ENCODE data around the gene MRFAP1L1. TPM values are rescaled to one million over a fixed set of nuclear protein-coding genes. Genes with fewer than 3 reads are reported as not detected.

The MRFAP1L1 gene
- total and polyA plus RNA-seq, 9 of the 15 experiments (the other 6 are each of a cell fraction or from before 2014, with no cell fraction given), result 37.6 to 111 (median 83.8) TPM

GRCh38 chr4:6695660-6696610 is 13.7 kb downstream of the MRFAP1L1 start (continued):
- no peak for TF ChIP-seq RERE (CRISPR knock-in tag; IDR thresholded peaks at IDR 0.05; ENCODE audit: borderline replicate concordance)
- TF ChIP-seq NFRKB (IDR thresholded peaks at IDR 0.05; ENCODE audit: low read depth), result no peak
- TF ChIP-seq MGA (IDR thresholded peaks at IDR 0.05), result 0 out of 2 replicates have a peak, but pooled peaks have one; percentile 30
- no peak for TF ChIP-seq MBD1 (CRISPR knock-in tag; IDR thresholded peaks at IDR 0.05)
- TF ChIP-seq PHF21A (IDR thresholded peaks at IDR 0.05; ENCODE audit: borderline replicate concordance, low read depth), result no peak
- TF ChIP-seq PTRF (tag; IDR thresholded peaks at IDR 0.05), result no peak
- peak; percentile 15 for TF ChIP-seq TBP (optimal IDR thresholded peaks at IDR 0.05; ENCODE audit: low read depth, low read length)
